Thyroid gland (tissue), 4 donors: ENCODE data around the gene CBX1.

Experiments
- POLR2A ChIP-seq, 2 donors: fragments of 450-650 bp; IDR thresholded peaks; one replicate each; pipeline ENCODE4 v1.6.1; 2017; ENCODE audit warnings: antibody characterized with exemption in 2 of 2, mild to moderate bottlenecking in 2 of 2, moderate library complexity in 1 of 2
- TF ChIP-seq, protein P1 (sequence below), 6 experiments: fragments of 200-600 bp in 3 of 6; fragments of 450-650 bp in 3 of 6; sonication (generic) in 3 of 6; IDR thresholded peaks; one replicate each; pipeline ENCODE4 v1.5.1; 2016 to 2019; ENCODE audit warnings: antibody characterized with exemption in 6 of 6, mild to moderate bottlenecking in 2 of 6, inconsistent platforms in 1 of 6, moderate library complexity in 1 of 6

DNA sequence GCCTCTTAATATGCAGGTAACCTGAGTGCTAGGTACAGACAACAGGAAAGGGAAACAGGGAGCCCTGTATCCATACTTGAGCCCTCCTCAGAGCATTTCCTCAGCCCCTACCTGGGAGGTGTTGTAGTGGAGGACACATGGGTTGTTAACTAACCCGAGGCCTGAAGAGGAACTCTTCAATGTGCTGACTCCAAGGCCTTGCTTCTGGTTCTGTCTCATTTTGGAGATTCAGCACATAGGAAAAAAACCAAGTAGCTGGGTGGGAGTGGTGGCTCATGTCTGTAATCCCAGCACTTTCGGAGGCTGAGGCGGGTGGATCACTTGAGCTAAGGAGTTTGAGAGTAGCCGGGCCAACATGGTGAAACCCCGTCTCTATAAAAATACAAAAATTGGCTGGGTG lies 31.1 kb upstream of the CBX1 start:
- no peak for TF ChIP-seq POLR2A (IDR thresholded peaks at IDR 0.05)
- TF ChIP-seq, protein P1, sequence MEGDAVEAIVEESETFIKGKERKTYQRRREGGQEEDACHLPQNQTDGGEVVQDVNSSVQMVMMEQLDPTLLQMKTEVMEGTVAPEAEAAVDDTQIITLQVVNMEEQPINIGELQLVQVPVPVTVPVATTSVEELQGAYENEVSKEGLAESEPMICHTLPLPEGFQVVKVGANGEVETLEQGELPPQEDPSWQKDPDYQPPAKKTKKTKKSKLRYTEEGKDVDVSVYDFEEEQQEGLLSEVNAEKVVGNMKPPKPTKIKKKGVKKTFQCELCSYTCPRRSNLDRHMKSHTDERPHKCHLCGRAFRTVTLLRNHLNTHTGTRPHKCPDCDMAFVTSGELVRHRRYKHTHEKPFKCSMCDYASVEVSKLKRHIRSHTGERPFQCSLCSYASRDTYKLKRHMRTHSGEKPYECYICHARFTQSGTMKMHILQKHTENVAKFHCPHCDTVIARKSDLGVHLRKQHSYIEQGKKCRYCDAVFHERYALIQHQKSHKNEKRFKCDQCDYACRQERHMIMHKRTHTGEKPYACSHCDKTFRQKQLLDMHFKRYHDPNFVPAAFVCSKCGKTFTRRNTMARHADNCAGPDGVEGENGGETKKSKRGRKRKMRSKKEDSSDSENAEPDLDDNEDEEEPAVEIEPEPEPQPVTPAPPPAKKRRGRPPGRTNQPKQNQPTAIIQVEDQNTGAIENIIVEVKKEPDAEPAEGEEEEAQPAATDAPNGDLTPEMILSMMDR (IDR thresholded peaks at IDR 0.05), result no peak
